Activated CD8-positive, alpha-beta memory T cell treated with anti-CD3 and anti-CD28 coated beads for 48 hours (primary cell): Measurements from ENCODE around the gene HAND2.

Experiments
- DNase-seq, 3 experiments: peaks; one replicate each; pipeline ENCODE4 v3.0.0-alpha.2; 2020; ENCODE audit warnings: low read depth in 2 of 3, low spot score in 2 of 3

HAND2 gene

DNA sequence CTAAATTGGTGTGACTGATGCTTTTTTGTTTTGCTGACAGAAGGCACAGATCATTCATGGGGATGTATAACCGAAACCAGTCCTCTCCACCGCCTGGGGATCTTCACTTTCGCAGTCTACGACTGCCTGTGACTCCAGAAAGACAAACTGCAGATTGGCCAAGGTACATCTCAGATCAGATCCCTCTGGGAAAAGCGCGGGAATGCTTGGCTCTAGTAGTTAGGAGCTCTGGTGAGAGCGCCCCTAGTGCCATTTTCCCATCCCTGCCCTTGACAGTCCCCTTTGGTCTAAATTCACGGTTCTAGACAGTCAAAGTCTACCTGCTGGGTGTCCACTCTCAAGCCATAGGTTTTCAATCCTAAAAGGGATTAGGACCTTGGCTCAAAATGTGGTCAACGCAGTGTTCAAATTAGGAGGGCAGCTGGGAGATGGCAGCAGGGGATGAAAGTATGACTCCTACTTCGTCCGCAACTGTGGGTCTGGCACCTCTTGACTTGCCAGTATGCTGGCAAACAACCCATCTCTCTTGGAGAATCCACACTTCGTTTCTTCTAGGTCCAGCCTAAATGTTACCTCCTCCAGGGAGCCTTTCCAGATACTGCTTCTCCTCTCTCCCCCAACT is 6.9 kb upstream of the HAND2 start:
- DNase-seq = no peak

- DNase-seq = no peak
Measured at GRCh38 chr4:173535957-173536356, 5.9 kb upstream of the HAND2 start.

DNA sequence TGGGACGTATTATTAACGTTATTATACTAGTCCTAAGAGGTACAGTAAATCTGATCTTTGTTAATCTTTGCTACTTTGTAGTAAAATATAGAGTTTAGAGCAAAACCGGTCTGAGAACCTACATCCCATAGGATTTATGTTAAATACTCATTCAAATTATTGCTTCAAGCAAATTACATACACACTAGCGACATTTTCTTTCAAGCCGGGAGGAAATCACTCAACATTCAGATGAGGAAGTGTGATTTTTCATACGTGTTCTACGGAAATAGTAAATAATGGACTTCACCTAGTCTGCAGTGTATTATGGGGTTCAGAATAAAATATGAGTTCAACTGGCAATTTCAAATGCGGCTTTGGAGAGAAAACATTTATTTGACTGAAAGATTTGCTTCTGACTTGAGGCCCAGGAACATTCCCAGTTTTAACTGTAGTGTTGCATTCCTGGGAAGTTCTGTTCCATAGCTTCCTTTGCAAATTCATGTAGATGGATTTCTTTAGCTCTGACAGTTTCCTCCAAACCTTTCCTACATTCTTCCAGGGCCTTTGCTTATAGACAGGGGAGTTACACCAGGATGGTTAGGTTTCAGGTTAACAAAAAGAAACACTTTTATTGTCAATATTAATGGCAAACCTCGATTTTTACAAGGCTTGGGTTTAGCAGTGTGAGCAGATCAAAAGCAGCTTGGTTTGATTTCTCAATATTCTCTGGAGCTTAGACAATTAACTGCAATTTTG is 5.3 kb upstream of the HAND2 start:
- no peak for DNase-seq

DNA sequence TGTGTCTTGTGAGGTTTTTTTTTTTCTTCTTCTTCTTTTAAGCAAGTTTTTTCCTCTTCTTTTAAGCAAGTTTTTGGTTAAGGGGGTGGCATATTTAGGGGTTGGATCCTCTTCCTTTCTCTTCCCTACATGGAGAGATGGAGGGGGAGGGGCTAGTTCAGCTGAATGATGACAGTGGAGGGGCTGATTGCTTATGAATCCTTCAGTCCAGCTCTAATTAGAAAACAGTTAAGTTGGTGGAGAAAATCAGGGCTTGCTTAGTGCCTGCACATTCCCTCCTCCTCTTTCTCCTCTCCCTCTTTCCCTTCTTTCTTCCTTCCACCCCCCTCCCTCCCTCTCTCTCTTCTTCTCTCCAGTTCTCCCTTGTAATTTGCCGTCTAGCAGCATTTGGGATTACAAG is 4.4 kb upstream of the HAND2 start:
- no peak for DNase-seq

DNA sequence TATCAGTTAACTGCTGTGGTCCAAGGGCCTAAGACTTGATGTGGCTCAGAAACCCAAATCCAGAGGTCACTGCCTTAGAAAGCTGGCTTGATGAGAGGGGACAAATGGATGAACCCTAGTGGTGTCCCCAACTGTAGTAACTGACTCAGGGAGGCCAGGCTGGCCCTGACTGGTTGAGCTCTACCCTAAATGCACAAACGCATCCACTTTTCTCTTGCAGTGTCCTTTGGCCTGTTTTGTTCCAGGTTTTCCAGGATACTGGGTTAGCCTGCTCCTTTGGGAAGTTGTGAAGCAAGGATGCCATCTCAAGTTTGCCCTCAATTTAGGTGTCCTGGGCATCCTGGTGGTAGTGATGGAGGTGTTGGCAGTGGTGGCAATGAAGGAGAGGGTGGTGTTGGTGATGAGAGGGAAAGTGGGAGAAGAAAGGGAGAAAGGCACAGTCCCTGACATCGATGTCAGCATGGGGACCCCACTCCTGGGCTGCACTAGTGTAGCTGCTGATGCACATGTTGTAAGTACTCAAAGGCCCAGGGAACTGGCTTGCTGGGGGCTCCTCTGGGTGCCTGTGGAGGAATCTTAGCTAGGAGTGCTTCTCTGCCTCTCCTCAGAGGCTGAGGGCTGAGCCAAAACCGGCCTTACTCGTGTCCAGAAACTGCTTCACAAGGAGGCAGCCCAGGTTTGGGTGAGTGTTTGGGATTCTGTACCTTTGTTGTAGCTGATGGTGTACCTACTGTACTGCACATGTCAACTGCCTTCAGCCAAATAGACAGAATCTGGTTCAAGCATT is 2.9 kb upstream of the HAND2 start:
- DNase-seq = no peak

- DNase-seq = no peak
Measured at GRCh38 chr4:173531086-173531965, 1.3 kb upstream of the HAND2 start.

- DNase-seq = no peak
Measured at GRCh38 chr4:173530326-173531085, 477 bp upstream of the HAND2 start.

- no peak for DNase-seq
Measured at GRCh38 chr4:173528378-173529321, 1.4 kb downstream of the HAND2 start.

DNA sequence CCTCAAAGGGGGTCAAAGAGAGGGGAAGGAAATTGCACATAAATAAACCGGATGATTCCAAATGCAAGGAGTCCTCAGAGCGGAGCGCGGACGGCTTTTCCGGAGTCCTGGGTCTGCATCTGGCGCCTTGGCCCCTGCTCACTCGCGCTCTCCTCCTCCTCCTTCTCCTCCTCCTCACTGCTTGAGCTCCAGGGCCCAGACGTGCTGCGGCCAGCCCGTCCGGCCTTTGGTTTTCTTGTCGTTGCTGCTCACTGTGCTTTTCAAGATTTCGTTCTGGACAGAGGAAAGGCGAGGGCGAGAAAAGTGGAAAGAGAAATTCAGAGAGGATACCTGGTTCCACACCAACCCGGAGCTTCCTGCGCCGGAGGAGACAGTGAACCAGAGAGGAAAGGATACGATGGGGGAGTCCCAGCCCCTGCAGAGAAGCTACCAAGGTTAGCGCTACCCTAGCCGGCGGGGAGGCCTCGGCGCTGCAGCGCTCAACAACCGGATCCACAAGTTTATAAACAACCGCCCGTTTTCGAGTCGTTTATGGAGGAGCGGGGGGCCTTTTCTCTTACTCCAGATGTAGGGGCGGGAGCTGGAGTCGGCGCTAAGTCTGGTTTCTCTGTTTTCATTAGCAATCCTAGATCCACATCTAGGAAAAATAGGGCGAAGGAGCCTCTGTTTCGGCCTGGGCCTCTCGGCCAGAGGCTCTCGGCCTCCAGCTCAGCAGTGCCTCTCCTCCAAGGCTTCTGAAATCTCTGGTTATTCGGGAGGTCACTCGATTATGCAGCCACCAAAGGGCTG is 2.7 kb downstream of the HAND2 start:
- DNase-seq = no peak

DNA sequence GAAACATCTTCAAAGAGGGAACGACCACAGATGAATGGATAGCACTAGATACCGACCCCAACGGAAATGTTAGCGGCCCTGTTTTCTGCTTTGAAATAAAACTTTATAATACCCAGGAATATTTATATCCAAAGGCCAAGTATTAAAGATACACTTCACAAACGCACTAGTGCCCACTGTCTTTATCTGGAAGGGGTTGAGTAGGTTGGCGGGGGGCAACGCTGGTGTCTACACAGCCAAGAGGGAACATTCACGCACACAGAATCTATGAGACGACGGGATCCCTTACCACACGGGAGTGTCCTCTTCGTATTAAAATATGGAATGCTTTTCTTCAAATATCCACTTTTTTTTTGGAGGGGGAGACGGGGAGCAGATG is 3.3 kb downstream of the HAND2 start:
- no peak for DNase-seq

DNA sequence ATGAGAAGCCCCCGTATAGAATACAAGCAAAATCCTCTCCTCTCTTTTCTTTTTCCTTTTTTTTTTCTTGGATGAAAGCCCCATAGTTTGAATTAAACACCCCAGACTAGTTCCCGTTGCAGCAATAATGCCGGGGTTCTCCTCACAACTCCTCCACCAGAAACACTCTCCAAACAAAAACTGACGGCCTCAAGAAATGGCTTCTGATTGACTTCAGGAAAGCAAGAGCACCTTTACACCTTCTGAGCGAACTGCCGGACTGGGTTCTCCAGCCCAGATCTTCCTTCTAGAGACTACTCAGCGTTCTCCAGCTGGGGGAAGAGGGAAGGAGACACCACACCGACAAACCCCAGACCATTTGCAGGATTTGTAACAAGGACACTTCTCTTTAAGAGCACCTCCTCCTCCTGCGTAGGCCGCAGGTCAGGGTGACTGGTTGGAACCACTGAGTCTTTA is 4.0 kb downstream of the HAND2 start:
- DNase-seq = no peak

DNA sequence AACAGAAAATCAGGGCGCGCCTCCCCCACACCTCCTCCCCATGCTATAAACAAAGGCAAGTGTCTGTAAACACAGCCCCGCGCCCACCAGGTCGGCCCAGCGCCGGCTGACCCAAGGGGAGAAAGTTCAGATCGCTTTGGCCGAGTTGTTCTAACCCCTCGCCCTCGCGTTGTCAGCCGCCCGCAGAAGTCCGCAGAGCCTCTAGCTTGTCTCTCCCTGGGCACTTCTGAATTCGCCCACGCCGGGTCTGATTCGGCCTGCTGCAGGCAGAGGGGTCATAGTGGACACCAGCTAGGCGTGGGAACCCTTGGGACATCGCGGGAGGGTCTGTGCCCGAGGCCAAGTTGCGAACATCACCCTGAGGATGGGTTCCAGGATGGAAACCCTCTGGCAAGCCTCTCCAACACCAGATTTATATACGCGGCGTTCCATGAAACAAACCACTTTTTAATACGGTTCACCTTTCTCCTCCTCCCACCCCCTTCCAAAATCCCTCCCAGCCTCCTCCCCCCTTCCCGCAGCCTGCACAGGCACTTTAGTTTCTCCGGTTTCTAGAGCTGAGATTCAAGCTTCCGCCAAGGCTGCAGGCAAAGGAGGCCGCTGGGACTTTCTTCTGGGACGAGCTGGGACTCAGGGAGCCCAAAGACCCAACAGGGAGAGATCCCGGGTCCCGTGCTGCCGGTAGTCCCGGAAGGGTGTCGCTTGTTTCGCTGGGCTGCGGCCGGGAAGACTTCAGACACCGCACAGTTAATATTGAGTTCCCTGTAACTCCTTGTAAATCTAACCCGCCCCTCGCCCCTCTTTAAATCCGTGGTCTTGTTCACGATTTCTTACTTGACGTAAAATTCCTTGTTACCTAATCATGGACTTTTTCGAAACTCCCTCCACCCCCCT is 4.7 kb downstream of the HAND2 start:
- no peak for DNase-seq

- DNase-seq = no peak
Measured at GRCh38 chr4:173524218-173525117, 5.6 kb downstream of the HAND2 start.

DNA sequence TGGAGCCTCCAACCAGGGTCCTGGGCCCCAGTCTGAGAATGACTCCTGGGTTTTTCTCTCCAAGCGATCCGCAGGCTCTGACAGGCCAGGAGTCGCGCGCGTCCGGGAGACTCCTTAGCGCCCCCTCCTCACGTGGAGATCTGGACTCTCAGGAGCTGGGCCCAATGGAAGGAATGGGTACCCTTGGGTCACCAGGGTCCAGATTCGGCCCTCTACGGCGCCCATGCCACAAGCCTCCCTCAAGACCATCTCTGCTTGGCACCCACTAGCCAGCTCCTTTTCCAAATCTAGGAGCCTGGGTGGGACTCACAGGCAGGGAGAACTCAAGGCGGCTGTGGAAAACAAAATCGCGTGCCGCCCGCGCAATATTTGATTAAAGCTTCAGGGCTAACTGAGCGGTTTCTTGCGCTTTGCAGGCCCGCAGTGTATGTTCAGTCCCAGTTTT is 7.1 kb downstream of the HAND2 start:
- DNase-seq = no peak

- no peak for DNase-seq
Measured at GRCh38 chr4:173522160-173522950, 7.7 kb downstream of the HAND2 start.
